Astrocyte (in vitro differentiated cells and primary cell): ENCODE measurements around the gene NOP56. TPM values are rescaled to one million over a fixed set of nuclear protein-coding genes. Genes with fewer than 3 reads are reported as not detected.

ENCODE experiments used
- DNase-seq: peaks from one replicate; pipeline ENCODE4 v3.0.0-alpha.2; 2010; ENCODE audit warnings: low read depth
- FAIRE-seq: peaks from 2 replicates; lab custom pipeline; 2011; peaks lifted over from hg19 to GRCh38; lab: Jason Lieb, UNC
- H2AFZ ChIP-seq: 2 replicates; pipeline ENCODE4 v1.6.0; 2012; ENCODE audit warnings: low read depth, low read length, inconsistent platforms
- H3K27ac ChIP-seq: 2 replicates; pipeline ENCODE4 v1.5.1; 2011; ENCODE audit warnings: low read depth, low read length, inconsistent platforms
- H3K27me3 ChIP-seq: 2 replicates; pipeline ENCODE4 v1.6.0; 2011; ENCODE audit warnings: low read length, inconsistent platforms; ENCODE audit not compliant: insufficient read depth
- H3K36me3 ChIP-seq: 2 replicates; pipeline ENCODE4 v1.5.1; 2011; ENCODE audit warnings: low read length, inconsistent platforms; ENCODE audit not compliant: insufficient read depth
- H3K4me1 ChIP-seq: 2 replicates; pipeline ENCODE4 v1.5.1; 2011; ENCODE audit warnings: low read length, inconsistent platforms; ENCODE audit not compliant: insufficient read depth
- H3K4me2 ChIP-seq: 2 replicates; pipeline ENCODE4 v1.6.0; 2012; ENCODE audit warnings: low read length, inconsistent platforms
- H3K4me3 ChIP-seq: 2 replicates; pipeline ENCODE4 v1.5.1; 2011; ENCODE audit warnings: low read depth, mild to moderate bottlenecking, low read length, inconsistent platforms; ENCODE audit not compliant: insufficient read depth
- H3K79me2 ChIP-seq: 2 replicates; pipeline ENCODE4 v1.6.0; 2012; ENCODE audit warnings: mild to moderate bottlenecking, low read length, inconsistent platforms; ENCODE audit not compliant: insufficient read depth
- H3K9ac ChIP-seq: 2 replicates; pipeline ENCODE4 v1.6.0; 2012; ENCODE audit warnings: mild to moderate bottlenecking, low read length, inconsistent platforms
- H3K9me3 ChIP-seq: 2 replicates; pipeline ENCODE4 v1.5.1; 2012; ENCODE audit warnings: low read depth, mild to moderate bottlenecking, low read length, inconsistent platforms; ENCODE audit not compliant: insufficient read depth
- H4K20me1 ChIP-seq: 2 replicates; pipeline ENCODE4 v1.6.0; 2012; ENCODE audit warnings: low read length, inconsistent platforms; ENCODE audit not compliant: insufficient read depth
- H3K27ac Mint-ChIP-seq: one replicate; pipeline ENCODE4 v1.8.0; 2021; ENCODE audit warnings: mild to moderate bottlenecking, mixed read lengths; ENCODE audit not compliant: unreplicated experiment
- H3K27me3 Mint-ChIP-seq: one replicate; pipeline ENCODE4 v1.8.0; 2021; ENCODE audit warnings: low read depth, mixed read lengths; ENCODE audit not compliant: unreplicated experiment
- H3K36me3 Mint-ChIP-seq: one replicate; pipeline ENCODE4 v1.8.0; 2021; ENCODE audit warnings: low read depth, mixed read lengths; ENCODE audit not compliant: unreplicated experiment
- H3K4me1 Mint-ChIP-seq: one replicate; pipeline ENCODE4 v1.8.0; 2021; ENCODE audit warnings: low read depth, mixed read lengths; ENCODE audit not compliant: unreplicated experiment
- H3K4me3 Mint-ChIP-seq: one replicate; pipeline ENCODE4 v1.8.0; 2021; ENCODE audit warnings: mild to moderate bottlenecking, moderate library complexity, mixed read lengths; ENCODE audit not compliant: unreplicated experiment
- H3K9me3 Mint-ChIP-seq: one replicate; pipeline ENCODE4 v1.8.0; 2021; ENCODE audit warnings: mild to moderate bottlenecking, mixed read lengths; ENCODE audit not compliant: unreplicated experiment
- EZH2 ChIP-seq: IDR thresholded peaks from 2 replicates; pipeline ENCODE4 v1.6.1; 2012; ENCODE audit warnings: mild to moderate bottlenecking, low read length, inconsistent platforms; ENCODE audit not compliant: insufficient read depth
- total RNA-seq: library from RNA; stranded (reverse); gene quantifications from 2 replicates; pipeline ENCODE4 v1.2.1, GENCODE V29; 2021
- TF ChIP-seq, protein P1 (sequence below): IDR thresholded peaks from 2 replicates; pipeline ENCODE4 v1.5.1; 2011; ENCODE audit warnings: low read depth, mild to moderate bottlenecking, inconsistent platforms, low read length, moderate library complexity; ENCODE audit not compliant: insufficient read depth

The NOP56 gene
- total RNA-seq, 1 donor from 2014 or later = 292 TPM

DNA sequence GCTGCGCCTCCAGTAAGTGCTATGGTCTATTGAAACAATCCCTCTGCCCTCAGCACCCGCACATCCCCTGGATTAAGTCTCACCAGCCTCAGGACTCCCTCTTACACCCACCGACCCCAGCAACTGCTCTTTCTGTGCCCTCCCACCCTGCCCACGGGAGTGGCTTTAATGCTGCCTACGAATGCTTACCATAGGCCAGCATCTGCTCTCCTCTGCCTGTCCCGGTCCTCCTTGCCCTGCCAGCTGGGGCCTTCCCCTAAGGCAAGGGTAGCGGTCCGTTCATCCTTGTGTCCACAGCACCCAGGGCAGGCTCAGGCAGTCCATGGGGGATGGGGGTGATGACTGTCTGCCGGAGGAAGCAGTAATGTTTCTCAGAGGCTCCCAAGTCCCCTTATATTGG is 44.2 kb downstream of the NOP56 start:
- peaks cover 9% of the 10 kb centered on the region for H3K9me3 Mint-ChIP-seq
- H3K27ac ChIP-seq = no peak overlapping the region
- no peak overlapping the region for H3K27ac Mint-ChIP-seq
- DNase-seq (no peak), FAIRE-seq (no peak)
- H3K79me2 ChIP-seq = no peaks in the 10 kb centered on the region
- H3K4me3 Mint-ChIP-seq = no peak overlapping the region
- no peaks in the 10 kb centered on the region for H3K4me1 ChIP-seq
- H2AFZ ChIP-seq = no peak overlapping the region
- H3K4me1 Mint-ChIP-seq = no peaks in the 10 kb centered on the region
- H3K4me3 ChIP-seq = no peak overlapping the region
- no peak overlapping the region for H3K4me2 ChIP-seq
- no peak overlapping the region for H3K9ac ChIP-seq
- TF ChIP-seq, protein P1, sequence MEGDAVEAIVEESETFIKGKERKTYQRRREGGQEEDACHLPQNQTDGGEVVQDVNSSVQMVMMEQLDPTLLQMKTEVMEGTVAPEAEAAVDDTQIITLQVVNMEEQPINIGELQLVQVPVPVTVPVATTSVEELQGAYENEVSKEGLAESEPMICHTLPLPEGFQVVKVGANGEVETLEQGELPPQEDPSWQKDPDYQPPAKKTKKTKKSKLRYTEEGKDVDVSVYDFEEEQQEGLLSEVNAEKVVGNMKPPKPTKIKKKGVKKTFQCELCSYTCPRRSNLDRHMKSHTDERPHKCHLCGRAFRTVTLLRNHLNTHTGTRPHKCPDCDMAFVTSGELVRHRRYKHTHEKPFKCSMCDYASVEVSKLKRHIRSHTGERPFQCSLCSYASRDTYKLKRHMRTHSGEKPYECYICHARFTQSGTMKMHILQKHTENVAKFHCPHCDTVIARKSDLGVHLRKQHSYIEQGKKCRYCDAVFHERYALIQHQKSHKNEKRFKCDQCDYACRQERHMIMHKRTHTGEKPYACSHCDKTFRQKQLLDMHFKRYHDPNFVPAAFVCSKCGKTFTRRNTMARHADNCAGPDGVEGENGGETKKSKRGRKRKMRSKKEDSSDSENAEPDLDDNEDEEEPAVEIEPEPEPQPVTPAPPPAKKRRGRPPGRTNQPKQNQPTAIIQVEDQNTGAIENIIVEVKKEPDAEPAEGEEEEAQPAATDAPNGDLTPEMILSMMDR = no peak
- TF ChIP-seq EZH2 = no peak
- H4K20me1 ChIP-seq = peaks cover 12% of the 10 kb centered on the region
- peaks cover 50% of the 10 kb centered on the region for H3K27me3 ChIP-seq
- H3K27me3 Mint-ChIP-seq = peaks cover 71% of the 10 kb centered on the region
- H3K9me3 ChIP-seq = no peaks in the 10 kb centered on the region
- H3K36me3 ChIP-seq = no peaks in the 10 kb centered on the region
- H3K36me3 Mint-ChIP-seq = peaks cover 1% of the 10 kb centered on the region

DNA sequence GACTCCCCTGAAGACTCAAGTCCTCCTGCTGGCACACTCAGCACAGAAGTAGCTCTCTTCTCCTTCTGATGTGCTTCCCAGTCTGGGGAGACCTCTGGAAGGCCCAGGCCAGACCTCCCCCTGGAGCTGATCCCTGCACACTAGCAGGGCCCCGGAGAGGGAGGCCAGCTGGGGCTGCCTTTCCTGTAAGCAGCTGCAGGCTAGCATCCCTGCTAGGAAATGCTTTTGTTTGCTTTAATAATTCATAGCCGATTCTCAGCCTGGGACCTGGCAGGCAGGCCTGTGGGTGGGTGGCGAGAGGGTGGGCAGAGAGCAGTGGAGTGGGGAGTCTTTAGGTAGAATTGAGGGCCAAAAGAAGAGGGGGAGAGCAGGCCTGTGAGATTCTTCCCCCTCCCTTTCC is 45.3 kb downstream of the NOP56 start:
- Mint-ChIP-seq H3K4me1 (no peaks in the 10 kb centered on the region), H3K27me3 (peaks cover 71% of the 10 kb centered on the region), H3K36me3 (no peaks in the 10 kb centered on the region), H3K4me3 (no peak overlapping the region), H3K9me3 (peaks cover 5% of the 10 kb centered on the region), H3K27ac (no peak overlapping the region)
- H3K4me3 ChIP-seq = no peak overlapping the region
- H3K4me1 ChIP-seq = no peaks in the 10 kb centered on the region
- H3K36me3 ChIP-seq = no peaks in the 10 kb centered on the region
- no peak overlapping the region for H3K9ac ChIP-seq
- peaks cover 12% of the 10 kb centered on the region for H4K20me1 ChIP-seq
- peaks cover 43% of the 10 kb centered on the region for H3K27me3 ChIP-seq
- H3K79me2 ChIP-seq = no peaks in the 10 kb centered on the region
- FAIRE-seq = no peak
- DNase-seq = no peak
- no peaks in the 10 kb centered on the region for H3K9me3 ChIP-seq
- H2AFZ ChIP-seq = no peak overlapping the region
- no peak for TF ChIP-seq EZH2
- TF ChIP-seq, protein P1 = no peak
- H3K4me2 ChIP-seq = no peak overlapping the region
- no peak overlapping the region for H3K27ac ChIP-seq

DNA sequence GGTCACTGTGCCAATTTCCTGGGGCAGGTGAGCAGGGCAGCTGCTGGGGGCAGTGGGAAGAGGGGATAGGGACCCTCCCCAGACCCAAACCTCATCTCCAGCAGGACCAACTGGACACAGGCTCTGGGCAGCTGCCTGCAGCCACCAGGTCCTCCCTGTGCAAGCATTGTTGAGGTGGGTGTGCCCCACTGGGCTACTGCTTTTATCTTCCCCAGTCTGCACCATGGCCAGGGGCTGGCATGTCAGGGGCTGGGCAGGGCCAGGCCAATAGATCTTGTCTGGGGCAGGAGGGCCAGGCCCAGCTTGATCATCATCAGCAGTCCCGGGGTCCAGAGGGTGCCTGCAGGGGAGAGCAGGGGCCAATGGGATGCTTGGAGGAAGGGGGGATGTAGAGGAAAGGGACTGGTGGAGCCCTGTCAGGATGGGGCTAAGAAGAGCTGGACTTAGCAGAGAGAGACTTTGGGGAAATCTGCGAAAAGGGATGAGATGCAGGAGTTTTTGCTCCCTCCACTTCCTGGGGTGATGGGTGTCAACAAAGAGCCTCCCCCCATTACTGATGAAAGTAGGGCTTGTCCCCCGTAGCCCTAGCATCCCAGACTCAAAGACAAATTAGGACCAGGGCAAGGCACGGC is 45.9 kb downstream of the NOP56 start:
- H3K27ac ChIP-seq = no peak overlapping the region
- TF ChIP-seq EZH2 = no peak
- H2AFZ ChIP-seq = no peak overlapping the region
- Mint-ChIP-seq H3K4me1 (no peaks in the 10 kb centered on the region), H3K27me3 (peaks cover 71% of the 10 kb centered on the region), H3K27ac (no peak overlapping the region), H3K4me3 (no peak overlapping the region), H3K36me3 (no peaks in the 10 kb centered on the region), H3K9me3 (peaks cover 5% of the 10 kb centered on the region)
- FAIRE-seq (no peak), DNase-seq (no peak)
- no peak overlapping the region for H3K9ac ChIP-seq
- H3K9me3 ChIP-seq = no peaks in the 10 kb centered on the region
- H3K4me3 ChIP-seq = no peak overlapping the region
- peaks cover 12% of the 10 kb centered on the region for H4K20me1 ChIP-seq
- peaks cover 43% of the 10 kb centered on the region for H3K27me3 ChIP-seq
- no peaks in the 10 kb centered on the region for H3K36me3 ChIP-seq
- H3K79me2 ChIP-seq = no peaks in the 10 kb centered on the region
- H3K4me1 ChIP-seq = no peaks in the 10 kb centered on the region
- no peak overlapping the region for H3K4me2 ChIP-seq
